Muscle of leg (tissue), 11 donors: Measurements from ENCODE around the gene ITGA4. TPM values are rescaled to one million over a fixed set of nuclear protein-coding genes. Genes with fewer than 3 reads are reported as not detected.

ENCODE experiments used
- DNase-seq: peaks from one replicate; pipeline ENCODE4 v3.0.0; 2013
- H3K27ac ChIP-seq: one replicate; pipeline ENCODE4 v1.5.1; 2013; ENCODE audit warnings: mild to moderate bottlenecking, low read length, control low read depth
- H3K27me3 ChIP-seq: one replicate; pipeline ENCODE4 v1.6.1; 2013; ENCODE audit warnings: low read length; ENCODE audit not compliant: control insufficient read depth, insufficient read depth
- H3K36me3 ChIP-seq: one replicate; pipeline ENCODE4 v1.6.1; 2013; ENCODE audit warnings: low read length; ENCODE audit not compliant: control insufficient read depth, insufficient read depth
- H3K4me1 ChIP-seq: one replicate; pipeline ENCODE4 v1.6.1; 2013; ENCODE audit warnings: low read length; ENCODE audit not compliant: control insufficient read depth, insufficient read depth
- H3K4me3 ChIP-seq: one replicate; pipeline ENCODE4 v1.5.1; 2013; ENCODE audit warnings: low read length, control low read depth
- H3K9me3 ChIP-seq: replicated peaks from 2 replicates; pipeline ENCODE4 v1.6.1; 2013; ENCODE audit warnings: low read depth, low read length; ENCODE audit not compliant: control insufficient read depth
- WGBS: methylation state at CpG from one replicate; pipeline ENCODE4 v1.1.5; 2013; ENCODE audit warnings: missing lambda C conversion rate; ENCODE audit not compliant: insufficient coverage; 5-methylcytosine and 5-hydroxymethylcytosine counted together
- polyA plus RNA-seq, 8 donors: library from polyadenylated mRNA; unstranded; fragments of 120-200 nt; gene quantifications; one replicate each; pipeline versions ENCODE4 v1.2.1 to v1.2.3, GENCODE V29; 2013; ENCODE audit warnings: inconsistent platforms in 1 of 8, low replicate concordance in 1 of 8; ENCODE audit not compliant: insufficient read length in 8 of 8, insufficient read depth in 1 of 8
- total RNA-seq: library from RNA; stranded (reverse); fragments of 120-200 nt; gene quantifications from one replicate; pipeline ENCODE4 v1.2.4, GENCODE V29; 2013

The ITGA4 gene
- total and polyA plus RNA-seq, 9 donors = 8.6 to 32.6 (median 20.4) TPM

- Histone ChIP-seq H3K4me3 (no peak overlapping the region), H3K9me3 (no peaks in the 10 kb centered on the region), H3K4me1 (no peaks in the 10 kb centered on the region), H3K27me3 (no peaks in the 10 kb centered on the region), H3K27ac (no peak overlapping the region), H3K36me3 (no peaks in the 10 kb centered on the region)
- WGBS = 40% methylated on average over 1 of the region's 1 CpG
- DNase-seq = no peak
Observed at GRCh38 chr2:181563101-181563692, 106.0 kb downstream of the ITGA4 start.

GRCh38 chr2:181566334-181567032 is 109.3 kb downstream of the ITGA4 start:
- Histone ChIP-seq H3K9me3 (no peaks in the 10 kb centered on the region), H3K4me3 (no peak overlapping the region), H3K27me3 (no peaks in the 10 kb centered on the region), H3K27ac (no peak overlapping the region), H3K4me1 (no peaks in the 10 kb centered on the region), H3K36me3 (no peaks in the 10 kb centered on the region)
- 73% methylated on average over 4 of the region's 6 CpGs for WGBS
- DNase-seq = peak; percentile 56

- peaks cover 2% of the 10 kb centered on the region for H3K27me3 ChIP-seq
- H3K4me1 ChIP-seq = no peaks in the 10 kb centered on the region
- no peaks in the 10 kb centered on the region for H3K36me3 ChIP-seq
- no peak overlapping the region for H3K27ac ChIP-seq
- H3K9me3 ChIP-seq = no peaks in the 10 kb centered on the region
- no peak overlapping the region for H3K4me3 ChIP-seq
- WGBS = 100% methylated on average over 1 of the region's 2 CpGs
- DNase-seq = no peak
Observed at GRCh38 chr2:181570059-181570458, 112.9 kb downstream of the ITGA4 start.

- DNase-seq = no peak
- Histone ChIP-seq H3K4me1 (no peaks in the 10 kb centered on the region), H3K27me3 (peaks cover 2% of the 10 kb centered on the region), H3K4me3 (no peak overlapping the region), H3K9me3 (no peaks in the 10 kb centered on the region), H3K36me3 (no peaks in the 10 kb centered on the region), H3K27ac (no peak overlapping the region)
- WGBS = no CpG with 5 or more reads among the region's 4 CpGs
Observed at GRCh38 chr2:181570833-181571661, 113.9 kb downstream of the ITGA4 start.

- WGBS = no CpG with 5 or more reads among the region's 4 CpGs
- H3K9me3 ChIP-seq = no peaks in the 10 kb centered on the region
Observed at GRCh38 chr2:181573140-181573736, 116.1 kb downstream of the ITGA4 start.

GRCh38 chr2:181574321-181574720 is 117.1 kb downstream of the ITGA4 start:
- no peak for DNase-seq
- 57% methylated on average over 3 of the region's 7 CpGs for WGBS
- Histone ChIP-seq H3K4me3 (no peak overlapping the region), H3K27ac (no peak overlapping the region), H3K36me3 (no peaks in the 10 kb centered on the region), H3K9me3 (no peaks in the 10 kb centered on the region), H3K4me1 (no peaks in the 10 kb centered on the region), H3K27me3 (peaks cover 2% of the 10 kb centered on the region)

More at GRCh38 chr2:181573140-181573736, 116.1 kb downstream of the ITGA4 start:
- peak; percentile 37 for DNase-seq
- Histone ChIP-seq H3K36me3 (no peaks in the 10 kb centered on the region), H3K27me3 (peaks cover 2% of the 10 kb centered on the region), H3K4me1 (no peaks in the 10 kb centered on the region), H3K4me3 (no peak overlapping the region), H3K27ac (no peak overlapping the region)

- Histone ChIP-seq H3K27ac (no peak overlapping the region), H3K4me3 (no peak overlapping the region), H3K27me3 (peaks cover 2% of the 10 kb centered on the region), H3K4me1 (no peaks in the 10 kb centered on the region), H3K9me3 (no peaks in the 10 kb centered on the region), H3K36me3 (no peaks in the 10 kb centered on the region)
- WGBS = 67% methylated on average over 2 of the region's 7 CpGs
- no peak for DNase-seq
Observed at GRCh38 chr2:181575024-181575649, 118.0 kb downstream of the ITGA4 start.

- DNase-seq = no peak
- Histone ChIP-seq H3K4me3 (no peak overlapping the region), H3K27ac (no peak overlapping the region), H3K9me3 (no peaks in the 10 kb centered on the region), H3K36me3 (no peaks in the 10 kb centered on the region), H3K4me1 (no peaks in the 10 kb centered on the region), H3K27me3 (peaks cover 2% of the 10 kb centered on the region)
- 0% methylated on average over 1 of the region's 2 CpGs for WGBS
Observed at GRCh38 chr2:181575650-181576025, 118.5 kb downstream of the ITGA4 start.

- Histone ChIP-seq H3K27me3 (peaks cover 2% of the 10 kb centered on the region), H3K4me1 (no peaks in the 10 kb centered on the region), H3K4me3 (no peak overlapping the region), H3K27ac (no peak overlapping the region), H3K9me3 (no peaks in the 10 kb centered on the region), H3K36me3 (no peaks in the 10 kb centered on the region)
- WGBS = 69% methylated on average over 4 of the region's 5 CpGs
- no peak for DNase-seq
Observed at GRCh38 chr2:181576431-181576830, 119.2 kb downstream of the ITGA4 start.
